MCF 10A (cell line): Measurements from ENCODE around the gene MRPS27. TPM values are rescaled to one million over a fixed set of nuclear protein-coding genes. Genes with fewer than 3 reads are reported as not detected.

Experiments used
- BruUV-seq: library from RNA; stranded (reverse); fragments of 400-500 nt; replicated peaks from 2 replicates; lab custom pipeline; 2021; lab: Mats Ljungman, UMichigan
- CTCF ChIA-PET: fragments of 300-600 bp; sonication (Branson Sonifier 250); formaldehyde crosslinking; extraction: SDS; loops from one replicate; lab custom pipeline; 2021; ENCODE audit warnings: antibody characterized with exemption, inconsistent platforms; lab: Yijun Ruan, JAX
- POLR2A ChIA-PET: fragments of 300-600, 350-650 bp; sonication (Branson Sonifier 250); formaldehyde crosslinking; extraction: SDS; loops from one replicate; lab custom pipeline; 2020; ENCODE audit warnings: antibody characterized with exemption, inconsistent platforms; lab: Yijun Ruan, JAX
- DNase-seq: peaks from one replicate; pipeline ENCODE4 v3.0.0-alpha.2; 2018; ENCODE audit not compliant: unreplicated experiment
- H3K27ac Mint-ChIP-seq: one replicate; pipeline ENCODE4 v1.8.0; 2022; ENCODE audit warnings: mild to moderate bottlenecking, low read depth, mixed read lengths; ENCODE audit not compliant: unreplicated experiment
- H3K27me3 Mint-ChIP-seq: one replicate; pipeline ENCODE4 v1.8.0; 2022; ENCODE audit warnings: mixed read lengths; ENCODE audit not compliant: insufficient read depth, unreplicated experiment
- H3K36me3 Mint-ChIP-seq: one replicate; pipeline ENCODE4 v1.8.0; 2022; ENCODE audit warnings: mild to moderate bottlenecking, moderate library complexity, mixed read lengths; ENCODE audit not compliant: insufficient read depth, unreplicated experiment
- H3K4me1 Mint-ChIP-seq: one replicate; pipeline ENCODE4 v1.8.0; 2022; ENCODE audit warnings: mixed read lengths; ENCODE audit not compliant: insufficient read depth, unreplicated experiment
- H3K4me3 Mint-ChIP-seq: one replicate; pipeline ENCODE4 v1.8.0; 2022; ENCODE audit warnings: mild to moderate bottlenecking, moderate library complexity, mixed read lengths; ENCODE audit not compliant: unreplicated experiment
- H3K9me3 Mint-ChIP-seq: one replicate; pipeline ENCODE4 v1.8.0; 2022; ENCODE audit warnings: mixed read lengths; ENCODE audit not compliant: unreplicated experiment
- CTCF ChIP-seq: fragments of 200-600 bp; IDR thresholded peaks from one replicate; pipeline ENCODE4 v1.8.0; 2022; ENCODE audit warnings: antibody characterized with exemption, mild to moderate bottlenecking; ENCODE audit not compliant: unreplicated experiment
- intact Hi-C: fragments of 100-400 bp; cut with micrococcal nuclease; formaldehyde crosslinking; loops from 2 replicates; pipeline ENCODE4 v1.14.1; 2022
- total RNA-seq: library from RNA; stranded (reverse); gene quantifications from 2 replicates; pipeline ENCODE4 v1.2.3, GENCODE V29; 2022

Gene MRPS27
- total RNA-seq, 1 experiment from 2014 or later: 68.5 TPM

- POLR2A ChIA-PET: interaction anchor here (0.6 to 6.5 kb wide), 14 partner anchors 10 to 482 kb away, joined by 3 to 74 read pairs (median 7); no protein-coding TSS in a partner anchor
- Mint-ChIP-seq H3K4me1 (peaks cover 28% of the 10 kb centered on the region), H3K4me3 (no peak overlapping the region), H3K9me3 (no peaks in the 10 kb centered on the region), H3K27ac (peak overlapping the region; percentile 14), H3K36me3 (no peaks in the 10 kb centered on the region), H3K27me3 (no peaks in the 10 kb centered on the region)
- CTCF ChIA-PET: interaction anchor here (0.6 to 8.1 kb wide), 10 partner anchors 10 to 449 kb away, joined by 3 to 124 read pairs (median 5); no protein-coding TSS in a partner anchor
- no peak for TF ChIP-seq CTCF
- no TSS peak for BruUV-seq
- intact Hi-C loops: loop anchor here (5.0 to 10.0 kb wide), 2 partner anchors 67 to 244 kb away; no protein-coding TSS in a partner anchor
- no peak for DNase-seq
Observed at GRCh38 chr5:72368271-72368670, 48.2 kb upstream of the MRPS27 start.

DNA sequence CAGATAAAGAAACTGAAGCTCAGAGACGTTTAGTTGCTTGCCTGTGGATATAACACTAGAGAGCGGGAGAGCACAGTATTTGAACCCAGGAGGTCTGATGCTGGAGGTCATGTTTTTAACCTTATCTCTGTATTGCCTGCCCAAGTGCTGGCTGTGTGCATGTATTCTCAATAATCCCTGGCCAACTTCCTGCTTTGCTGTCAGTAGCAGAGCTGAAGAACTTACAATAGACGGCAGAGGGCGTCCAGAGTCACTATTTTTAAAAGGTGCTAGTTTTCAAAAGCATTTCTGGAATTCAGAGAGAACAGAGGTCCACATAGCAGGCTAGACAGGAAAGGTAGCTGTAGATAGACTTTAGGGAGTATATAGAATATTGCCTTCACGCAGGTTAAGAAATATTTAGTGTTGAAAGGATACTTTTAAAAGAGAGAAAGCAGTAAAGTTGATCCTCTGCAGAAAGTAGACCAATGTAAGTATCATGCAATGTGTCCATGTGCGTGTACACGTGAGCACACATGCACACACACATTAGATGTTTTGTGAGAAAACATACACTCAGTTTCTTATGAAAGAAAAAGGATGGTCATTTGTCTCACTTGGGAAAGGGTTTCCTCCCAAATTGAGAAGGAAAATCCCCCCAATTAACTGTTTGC lies 46.4 kb upstream of the MRPS27 start:
- Mint-ChIP-seq H3K36me3 (peaks cover 6% of the 10 kb centered on the region), H3K27ac (no peak overlapping the region), H3K27me3 (no peaks in the 10 kb centered on the region), H3K9me3 (peaks cover 7% of the 10 kb centered on the region), H3K4me3 (no peak overlapping the region), H3K4me1 (peaks cover 39% of the 10 kb centered on the region)
- TF ChIP-seq CTCF: peak; percentile 73
- CTCF ChIA-PET: interaction anchor here (0.6 to 8.1 kb wide), 30 partner anchors 9 to 586 kb away, joined by 3 to 124 read pairs (median 4); no protein-coding TSS in a partner anchor
- DNase-seq: peak; percentile 80
- POLR2A ChIA-PET: interaction anchor here (0.5 to 6.5 kb wide), 14 partner anchors 9 to 483 kb away, joined by 3 to 74 read pairs (median 6); partner anchors contain the start of genes MRPS27 and PTCD2
- no TSS peak for BruUV-seq
- intact Hi-C loops: loop anchor here (1.0 to 10.0 kb wide), 4 partner anchors 68 to 453 kb away; no protein-coding TSS in a partner anchor

DNA sequence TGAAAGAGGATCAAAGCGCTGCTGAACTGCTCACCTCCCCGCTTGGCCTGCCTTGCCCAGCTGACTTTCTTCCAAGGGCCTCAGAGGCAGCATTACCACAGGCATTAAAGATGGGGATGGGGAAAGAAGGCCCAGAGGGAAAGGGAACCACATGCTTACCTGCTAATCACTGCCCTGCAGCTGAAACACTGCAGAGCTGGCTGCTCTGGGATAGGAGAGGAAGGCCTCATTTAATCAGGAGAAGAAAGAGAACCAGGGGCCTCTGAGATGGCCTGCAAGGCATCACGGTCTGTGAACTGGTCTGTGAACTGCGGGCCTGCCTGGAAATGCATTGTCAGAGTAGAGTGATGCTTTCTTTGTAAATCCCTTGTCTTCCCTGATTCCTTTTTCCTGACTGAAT lies 44.9 kb upstream of the MRPS27 start:
- Mint-ChIP-seq H3K36me3 (peaks cover 21% of the 10 kb centered on the region), H3K27me3 (no peaks in the 10 kb centered on the region), H3K9me3 (peaks cover 7% of the 10 kb centered on the region), H3K4me3 (no peak overlapping the region), H3K4me1 (peaks cover 39% of the 10 kb centered on the region), H3K27ac (peak overlapping the region; percentile 95)
- no peak for TF ChIP-seq CTCF
- no peak for DNase-seq
- no TSS peak for BruUV-seq
- ChIA-PET CTCF (interaction anchor here (0.6 to 8.1 kb wide), 11 partner anchors 8 to 737 kb away, joined by 3 to 124 read pairs (median 5); no protein-coding TSS in a partner anchor), POLR2A (interaction anchor here (0.7 to 6.5 kb wide), 8 partner anchors 8 to 485 kb away, joined by 3 to 74 read pairs (median 8); partner anchors contain the start of genes MRPS27 and PTCD2)
- intact Hi-C loops: loop anchor here (5.0 to 10.0 kb wide), 2 partner anchors 70 to 247 kb away; no protein-coding TSS in a partner anchor

- POLR2A ChIA-PET: interaction anchor here (0.7 to 6.5 kb wide), 14 partner anchors 14 to 485 kb away, joined by 3 to 74 read pairs (median 6); no protein-coding TSS in a partner anchor
- CTCF ChIA-PET: interaction anchor here (0.5 to 8.1 kb wide), 5 partner anchors 8 to 590 kb away, joined by 4 to 124 read pairs (median 8); no protein-coding TSS in a partner anchor
Observed at GRCh38 chr5:72364171-72364570, 44.1 kb upstream of the MRPS27 start.

More at GRCh38 chr5:72364171-72364570, 44.1 kb upstream of the MRPS27 start:
- Mint-ChIP-seq H3K27ac (peak overlapping the region; percentile 95), H3K4me1 (peaks cover 36% of the 10 kb centered on the region), H3K4me3 (no peak overlapping the region), H3K36me3 (peaks cover 29% of the 10 kb centered on the region), H3K27me3 (no peaks in the 10 kb centered on the region), H3K9me3 (peaks cover 7% of the 10 kb centered on the region)
- intact Hi-C loops: loop anchor here (10.0 kb wide), 1 partner anchor 71 kb away; no protein-coding TSS in a partner anchor
- no TSS peak for BruUV-seq
- TF ChIP-seq CTCF: no peak
- no peak for DNase-seq
